WTC11 (cell line): ENCODE data around the gene MSI2. TPM values are rescaled to one million over a fixed set of nuclear protein-coding genes. Genes with fewer than 3 reads are reported as not detected.

ENCODE experiments used
- ATAC-seq: fragments of 200-7000 bp; cut with Tn5 transposase; 2 replicates; pipeline ENCODE4 v1.10.0; 2021; ENCODE audit warnings: mild to moderate bottlenecking, moderate library complexity
- CTCF ChIA-PET: fragments of 300-600 bp; sonication (Branson Sonifier 250); formaldehyde crosslinking; loops from one replicate; lab custom pipeline; 2021; ENCODE audit warnings: antibody characterized with exemption; lab: Charles Lee
- POLR2A ChIA-PET: fragments of 350-600 bp; sonication (Branson Sonifier 250); formaldehyde crosslinking; loops from one replicate; lab custom pipeline; 2021; ENCODE audit warnings: antibody characterized with exemption; lab: Charles Lee
- DNase-seq: peaks from one replicate; pipeline ENCODE4 v3.0.0; 2021; ENCODE audit warnings: low spot score
- H3K27ac Mint-ChIP-seq: 2 replicates; pipeline ENCODE4 v1.8.0; 2021; ENCODE audit warnings: mixed read lengths
- H3K27me3 Mint-ChIP-seq: 2 replicates; pipeline ENCODE4 v1.8.0; 2021; ENCODE audit warnings: low read depth, mild to moderate bottlenecking, moderate library complexity, mixed read lengths
- H3K36me3 Mint-ChIP-seq: 2 replicates; pipeline ENCODE4 v1.8.0; 2021; ENCODE audit warnings: mixed read lengths
- H3K4me1 Mint-ChIP-seq: 2 replicates; pipeline ENCODE4 v1.8.0; 2022; ENCODE audit warnings: mixed read lengths
- H3K4me3 Mint-ChIP-seq: 2 replicates; pipeline ENCODE4 v1.8.0; 2021; ENCODE audit warnings: mild to moderate bottlenecking, moderate library complexity, mixed read lengths
- H3K9me3 Mint-ChIP-seq: 2 replicates; pipeline ENCODE4 v1.8.0; 2021; ENCODE audit warnings: mixed read lengths
- CREB1 ChIP-seq: sonication (generic); formaldehyde crosslinking; IDR thresholded peaks from 2 replicates; pipeline ENCODE4 v1.8.0; 2023; ENCODE audit warnings: mild to moderate bottlenecking, missing genetic modification reagents
- CTCF ChIP-seq: fragments of 200-600 bp; IDR thresholded peaks from 2 replicates; pipeline ENCODE4 v1.8.0; 2022; ENCODE audit warnings: antibody characterized with exemption
- FOXJ3 ChIP-seq: sonication (generic); formaldehyde crosslinking; IDR thresholded peaks from 2 replicates; pipeline ENCODE4 v1.9.0; 2021; ENCODE audit warnings: missing genetic modification reagents, mild to moderate bottlenecking, borderline replicate concordance
- GABPB1 ChIP-seq: sonication (generic); formaldehyde crosslinking; IDR thresholded peaks from 2 replicates; pipeline ENCODE4 v1.8.1; 2023; ENCODE audit warnings: mild to moderate bottlenecking, missing genetic modification reagents
- MAX ChIP-seq: sonication (generic); formaldehyde crosslinking; IDR thresholded peaks from 2 replicates; pipeline ENCODE4 v1.8.0; 2022; ENCODE audit warnings: mild to moderate bottlenecking, missing genetic modification reagents
- MYBL2 ChIP-seq: sonication (generic); formaldehyde crosslinking; IDR thresholded peaks from 2 replicates; pipeline ENCODE4 v1.8.1; 2023; ENCODE audit warnings: mild to moderate bottlenecking, moderate library complexity, missing genetic modification reagents
- NFATC4 ChIP-seq: fragments of 250-450 bp; sonication (Bioruptor Pico); IDR thresholded peaks from 2 replicates; pipeline ENCODE4 v1.9.0; 2021; ENCODE audit warnings: mild to moderate bottlenecking
- PREB ChIP-seq: sonication (generic); formaldehyde crosslinking; IDR thresholded peaks from 2 replicates; pipeline ENCODE4 v1.8.1; 2022; ENCODE audit warnings: mild to moderate bottlenecking, missing genetic modification reagents, moderate library complexity, borderline replicate concordance
- RORB ChIP-seq: fragments of 250-450 bp; sonication (Bioruptor Pico); IDR thresholded peaks from 2 replicates; pipeline ENCODE4 v1.9.0; 2021; ENCODE audit warnings: mild to moderate bottlenecking
- TEAD1 ChIP-seq: sonication (generic); formaldehyde crosslinking; IDR thresholded peaks from 2 replicates; pipeline ENCODE4 v1.8.0; 2022; ENCODE audit warnings: mild to moderate bottlenecking, missing genetic modification reagents
- ZNF317 ChIP-seq: sonication (generic); formaldehyde crosslinking; IDR thresholded peaks from 2 replicates; pipeline ENCODE4 v1.8.1; 2023; ENCODE audit warnings: low read depth, mild to moderate bottlenecking, moderate library complexity, missing genetic modification reagents, borderline replicate concordance
- ZNF423 ChIP-seq: fragments of 250-450 bp; sonication (Bioruptor Pico); IDR thresholded peaks from 2 replicates; pipeline ENCODE4 v2.1.2; 2022; ENCODE audit warnings: mild to moderate bottlenecking, moderate library complexity
- ZSCAN18 ChIP-seq: fragments of 250-450 bp; sonication (Bioruptor Pico); IDR thresholded peaks from 2 replicates; pipeline ENCODE4 v2.1.2; 2022; ENCODE audit warnings: mild to moderate bottlenecking, moderate library complexity
- total RNA-seq: library from RNA; stranded (reverse); gene quantifications from 3 replicates; pipeline ENCODE4 v1.2.3, GENCODE V29; 2021

Gene MSI2
- total RNA-seq, 1 experiment from 2014 or later = 82.1 TPM

DNA sequence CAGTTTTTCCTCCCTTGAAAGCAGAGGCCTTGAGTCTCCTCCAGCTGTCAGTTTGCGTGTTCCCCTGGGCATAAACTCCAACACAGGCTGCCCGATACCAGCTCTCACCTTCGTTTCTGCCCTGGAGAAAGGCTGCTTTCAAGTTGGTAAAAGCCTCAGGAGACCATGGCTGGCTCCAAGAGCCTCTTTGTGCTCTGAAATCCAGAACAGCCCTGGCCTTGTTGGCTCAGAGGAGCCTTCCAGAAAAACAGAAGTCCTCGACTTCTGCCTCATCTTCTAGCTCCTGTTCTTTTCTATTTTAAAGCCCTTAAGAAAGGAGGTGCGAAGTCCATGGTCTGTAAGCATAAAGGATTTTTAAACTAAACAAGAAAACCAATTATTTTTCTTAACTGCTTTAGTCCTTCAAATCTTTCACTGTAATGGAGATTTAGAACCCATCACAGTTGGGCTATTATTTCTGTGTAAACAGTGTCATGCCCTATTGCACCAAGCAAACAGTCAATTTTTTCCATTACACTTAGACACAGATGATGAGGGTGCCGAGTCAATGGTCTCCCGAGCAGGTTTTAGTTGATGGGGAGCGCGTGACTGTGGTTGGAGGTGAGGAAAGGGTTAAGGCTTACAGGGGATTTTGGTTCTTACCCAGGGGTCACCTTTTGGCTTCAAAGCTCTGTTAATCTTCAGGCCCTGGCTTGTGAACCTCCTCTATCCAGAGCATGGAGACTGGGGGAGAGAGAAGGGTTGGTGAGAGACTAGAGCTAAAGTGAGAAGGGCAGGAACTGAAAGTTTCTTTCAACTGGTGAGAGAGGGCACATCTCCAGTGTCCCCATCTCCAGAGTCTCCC is 212.8 kb downstream of the MSI2 start:
- Mint-ChIP-seq H3K36me3 (no peaks in the 10 kb centered on the region), H3K4me1 (peaks cover 90% of the 10 kb centered on the region), H3K27ac (no peak overlapping the region), H3K4me3 (no peak overlapping the region), H3K27me3 (peaks cover 5% of the 10 kb centered on the region), H3K9me3 (no peaks in the 10 kb centered on the region)
- TF ChIP-seq GABPB1 = peak; percentile 21; the same call in 1 of the 2 replicates
- no peak for TF ChIP-seq NFATC4 (CRISPR knock-in tag)
- ChIA-PET POLR2A (no interaction called here), CTCF (interaction anchor here (0.8 to 1.3 kb wide), 2 partner anchors 226 kb away, joined by 3 to 6 read pairs; no protein-coding TSS in a partner anchor)
- no peak for ATAC-seq
- no peak for DNase-seq

GRCh38 chr17:57470906-57471305 is 214.6 kb downstream of the MSI2 start:
- H3K4me1 Mint-ChIP-seq = peaks cover 90% of the 10 kb centered on the region
- CTCF ChIA-PET = interaction anchor here (0.5 to 3.5 kb wide), 8 partner anchors 30 to 461 kb away, joined by 3 to 27 read pairs (median 4); no protein-coding TSS in a partner anchor

GRCh38 chr17:57471868-57472368 is 215.6 kb downstream of the MSI2 start:
- no peak overlapping the region for H3K4me3 Mint-ChIP-seq
- H3K27ac Mint-ChIP-seq = peak overlapping the region; percentile 71
- CTCF ChIA-PET = interaction anchor here (0.7 to 3.5 kb wide), 14 partner anchors 8 to 462 kb away, joined by 3 to 27 read pairs (median 6); no protein-coding TSS in a partner anchor
- peaks cover 90% of the 10 kb centered on the region for H3K4me1 Mint-ChIP-seq
- H3K9me3 Mint-ChIP-seq = no peaks in the 10 kb centered on the region
- DNase-seq (peak; percentile 30), ATAC-seq (peak; percentile 77)
- peaks cover 5% of the 10 kb centered on the region for H3K27me3 Mint-ChIP-seq
- TF ChIP-seq ZNF423 (CRISPR knock-in tag) (peak; percentile 30; the same call in 1 of the 2 replicates), FOXJ3 (CRISPR knock-in tag) (no peak), TEAD1 (CRISPR knock-in tag) (0 out of 2 replicates have a peak, but pooled peaks have one; percentile 26)
- POLR2A ChIA-PET = interaction anchor here (0.6 to 1.2 kb wide), 2 partner anchors 11 to 17 kb away, joined by 3 to 6 read pairs; no protein-coding TSS in a partner anchor
- no peaks in the 10 kb centered on the region for H3K36me3 Mint-ChIP-seq

More at GRCh38 chr17:57470906-57471305, 214.6 kb downstream of the MSI2 start:
- Mint-ChIP-seq H3K27me3 (peaks cover 5% of the 10 kb centered on the region), H3K9me3 (no peaks in the 10 kb centered on the region), H3K27ac (no peak overlapping the region), H3K36me3 (no peaks in the 10 kb centered on the region), H3K4me3 (no peak overlapping the region)
- TF ChIP-seq MYBL2 (no peak), ZNF317 (CRISPR knock-in tag) (no peak), PREB (no peak), MAX (CRISPR knock-in tag) (no peak), RORB (no peak), CTCF (no peak), ZSCAN18 (CRISPR knock-in tag) (no peak), CREB1 (CRISPR knock-in tag) (no peak)
- DNase-seq = no peak
- no peak for ATAC-seq
- POLR2A ChIA-PET = interaction anchor here (1.2 kb wide), 1 partner anchor 18 kb away, joined by 6 read pairs; no protein-coding TSS in a partner anchor
